ENCODE results near the gene PHTF2.
"Not testable (repeated sequence)": the region's sequence is repeated elsewhere in the genome, so short reads cannot be mapped to it uniquely, and the experiment has no call there.

Gene PHTF2

GRCh38 chr7:77944183-77945182, 145.9 kb downstream of the PHTF2 start:
- DNase-seq: no peak

- DNase-seq: no peak
These were observed 152.0 kb downstream of the PHTF2 start for GRCh38 chr7:77950548-77950947.

- DNase-seq: no peak
These were observed 156.4 kb downstream of the PHTF2 start for GRCh38 chr7:77954773-77955555.

GRCh38 chr7:77958436-77958835, 159.9 kb downstream of the PHTF2 start:
- DNase-seq: no peak

GRCh38 chr7:77959080-77959479, 160.5 kb downstream of the PHTF2 start:
- DNase-seq: no peak

- no peak for DNase-seq
These were observed 161.8 kb downstream of the PHTF2 start for GRCh38 chr7:77960336-77960735.

- DNase-seq: no peak
These were observed 168.9 kb downstream of the PHTF2 start for GRCh38 chr7:77967429-77967828.

- no peak for DNase-seq
These were observed 173.2 kb downstream of the PHTF2 start for GRCh38 chr7:77971726-77972125.

- DNase-seq: no peak
These were observed 177.3 kb downstream of the PHTF2 start for GRCh38 chr7:77975672-77976480.

- DNase-seq: no peak
These were observed 180.6 kb downstream of the PHTF2 start for GRCh38 chr7:77979219-77979618.

- DNase-seq: no peak
These were observed 181.6 kb downstream of the PHTF2 start for GRCh38 chr7:77980087-77980713.

GRCh38 chr7:77982926-77983550, 184.5 kb downstream of the PHTF2 start:
- DNase-seq: no peak

GRCh38 chr7:77983973-77984372, 185.4 kb downstream of the PHTF2 start:
- no peak for DNase-seq

- no peak for DNase-seq
These were observed 186.8 kb downstream of the PHTF2 start for GRCh38 chr7:77985232-77985973.

- DNase-seq: no peak
These were observed 187.4 kb downstream of the PHTF2 start for GRCh38 chr7:77985974-77986339.

GRCh38 chr7:77989981-77990566, 191.5 kb downstream of the PHTF2 start:
- no peak for DNase-seq

GRCh38 chr7:77991656-77992055, 193.1 kb downstream of the PHTF2 start:
- no peak for DNase-seq

GRCh38 chr7:77993838-77994237, 195.3 kb downstream of the PHTF2 start:
- no peak for DNase-seq

- no peak for DNase-seq
These were observed 197.1 kb downstream of the PHTF2 start for GRCh38 chr7:77995717-77996116.

- DNase-seq: not testable (repeated sequence)
These were observed 200.6 kb downstream of the PHTF2 start for GRCh38 chr7:77999168-77999567.

- DNase-seq: no peak
These were observed 203.4 kb downstream of the PHTF2 start for GRCh38 chr7:78002021-78002420.
